Gastrocnemius medialis (tissue), 4 donors: ENCODE results near the gene ROBO1. TPM values are rescaled to one million over a fixed set of nuclear protein-coding genes. Genes with fewer than 3 reads are reported as not detected.

ENCODE experiments used
- ATAC-seq, 2 donors: fragments of 150-250 bp; one replicate each; pipeline ENCODE4 v1.9.1; 2016
- DNase-seq, 2 donors: peaks; one replicate each; pipeline ENCODE4 v3.0.0-alpha.2; 2019
- H3K27ac ChIP-seq, 4 donors: fragments of 200-600 bp; sonication (generic); 1 replicate in 1 of 4; 2 replicates in 3 of 4; pipeline ENCODE4 v1.5.1; 2016 to 2018; ENCODE audit warnings: mild to moderate bottlenecking in 2 of 4, moderate library complexity in 1 of 4
- H3K27me3 ChIP-seq, 3 donors: fragments of 200-600 bp; sonication (generic) in 2 of 3; 1 replicate in 1 of 3; 2 replicates in 2 of 3; pipeline versions ENCODE4 v1.5.1 to v1.6.0; 2016 to 2019; ENCODE audit warnings: mild to moderate bottlenecking in 1 of 3, moderate library complexity in 1 of 3
- H3K36me3 ChIP-seq, 2 donors: fragments of 200-600 bp; sonication (generic) in 1 of 2; one replicate each; pipeline ENCODE4 v1.5.1; 2017 to 2018
- H3K4me1 ChIP-seq, 2 donors: fragments of 200-600 bp; sonication (generic) in 1 of 2; one replicate each; pipeline ENCODE4 v1.5.1; 2016 to 2017; ENCODE audit warnings: mild to moderate bottlenecking in 2 of 2
- H3K4me3 ChIP-seq, 4 donors: fragments of 200-600 bp; sonication (generic) in 3 of 4; 1 replicate in 1 of 4; 2 replicates in 3 of 4; pipeline ENCODE4 v1.5.1; 2016 to 2019; ENCODE audit warnings: mild to moderate bottlenecking in 2 of 4
- H3K9me3 ChIP-seq, 3 donors: fragments of 200-600 bp; sonication (generic) in 2 of 3; 1 replicate in 1 of 3; 2 replicates in 2 of 3; pipeline ENCODE4 v1.5.1; 2016 to 2019
- CTCF ChIP-seq, 5 experiments: fragments of 450-650 bp in 3 of 5; fragments of 200-600 bp in 2 of 5; sonication (generic) in 2 of 5; IDR thresholded peaks in 4 of 5; conservative IDR thresholded peaks in 1 of 5; 1 replicate in 4 of 5; 2 replicates in 1 of 5; pipeline ENCODE4 v1.5.1; 2016 to 2019; ENCODE audit warnings: antibody characterized with exemption in 5 of 5, mild to moderate bottlenecking in 3 of 5, moderate library complexity in 3 of 5
- POLR2A ChIP-seq, 2 donors: fragments of 450-650 bp; IDR thresholded peaks; one replicate each; pipeline ENCODE4 v1.6.1; 2017; ENCODE audit warnings: antibody characterized with exemption in 2 of 2, mild to moderate bottlenecking in 2 of 2, moderate library complexity in 2 of 2
- in situ Hi-C, 4 donors: fragments of 200-750 bp; cut with MboI; loops; one replicate each; pipeline versions ENCODE4 v1.15.0 to v1.8.0; 2017; ENCODE audit warnings: low sequenced_read_pairs in 4 of 4
- intact Hi-C: fragments of 100-400 bp; cut with DNase I; formaldehyde crosslinking; loops from one replicate; pipeline ENCODE4 v1.15.1; 2023; ENCODE audit warnings: low total_unique reads
- total RNA-seq, 4 donors: library from RNA; depleted of rRNA; stranded (reverse); fragments of >200 nt; gene quantifications; one replicate each; pipeline versions ENCODE4 v1.1.0 to v1.2.3, GENCODE V29; 2016

The ROBO1 gene
- total RNA-seq, 4 donors from 2014 or later, result 4.2 to 16.0 (median 9.5) TPM

DNA sequence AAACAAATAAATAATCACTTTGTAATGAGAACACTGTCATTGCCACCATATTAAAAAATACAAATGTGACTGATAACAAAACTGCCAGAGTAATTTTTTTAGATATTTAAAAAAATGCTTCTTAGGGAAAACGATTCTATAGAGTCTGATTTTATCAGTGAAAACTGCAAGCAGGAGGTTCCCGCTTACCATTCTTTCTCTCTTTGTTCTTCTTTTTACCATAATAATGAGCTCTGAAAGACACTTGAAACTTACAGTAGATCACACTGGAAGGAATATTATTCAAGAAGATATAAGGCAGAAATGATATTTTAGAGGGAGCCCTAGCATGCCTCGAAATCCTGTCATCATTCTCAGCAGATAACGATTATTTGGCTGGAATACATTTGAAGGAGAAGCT, 701.3 kb downstream of the ROBO1 start:
- TF ChIP-seq POLR2A (IDR thresholded peaks at IDR 0.05) (no peak), CTCF (IDR thresholded peaks at IDR 0.05 in 4 of 5, conservative IDR thresholded peaks at IDR 0.05 in 1 of 5) (no peak)
- in situ Hi-C loops (no loop called here), intact Hi-C loops (no loop called here)
- Histone ChIP-seq H3K9me3 (no peaks in the 10 kb centered on the region), H3K36me3 (no peaks in the 10 kb centered on the region), H3K4me1 (no peaks in the 10 kb centered on the region), H3K27me3 (no peaks in the 10 kb centered on the region), H3K4me3 (no peak overlapping the region), H3K27ac (no peak overlapping the region)
- DNase-seq (no peak), ATAC-seq (no peak)

- no peak for ATAC-seq
- in situ Hi-C loops, result no loop called here
- H3K4me1 ChIP-seq, result no peaks in the 10 kb centered on the region
Measured at GRCh38 chr3:79063624-79064023, 704.2 kb downstream of the ROBO1 start.

GRCh38 chr3:79057756-79058155, 710.0 kb downstream of the ROBO1 start:
- ATAC-seq (no peak), DNase-seq (no peak)
- Histone ChIP-seq H3K4me3 (no peak overlapping the region), H3K27ac (no peak overlapping the region), H3K27me3 (no peaks in the 10 kb centered on the region), H3K36me3 (no peaks in the 10 kb centered on the region), H3K4me1 (no peaks in the 10 kb centered on the region), H3K9me3 (no peaks in the 10 kb centered on the region)
- no peak for TF ChIP-seq CTCF (IDR thresholded peaks at IDR 0.05 in 4 of 5, conservative IDR thresholded peaks at IDR 0.05 in 1 of 5)
- no peak for TF ChIP-seq POLR2A (IDR thresholded peaks at IDR 0.05)
- in situ Hi-C loops (no loop called here), intact Hi-C loops (no loop called here)

More at GRCh38 chr3:79063624-79064023, 704.2 kb downstream of the ROBO1 start:
- intact Hi-C loops, result no loop called here
- H3K36me3 ChIP-seq, result no peaks in the 10 kb centered on the region
- no peak overlapping the region for H3K4me3 ChIP-seq
- no peaks in the 10 kb centered on the region for H3K9me3 ChIP-seq
- no peak for TF ChIP-seq POLR2A (IDR thresholded peaks at IDR 0.05)
- TF ChIP-seq CTCF (IDR thresholded peaks at IDR 0.05 in 4 of 5, conservative IDR thresholded peaks at IDR 0.05 in 1 of 5), result no peak
- H3K27ac ChIP-seq, result no peak overlapping the region
- no peak for DNase-seq
- H3K27me3 ChIP-seq, result no peaks in the 10 kb centered on the region

DNA sequence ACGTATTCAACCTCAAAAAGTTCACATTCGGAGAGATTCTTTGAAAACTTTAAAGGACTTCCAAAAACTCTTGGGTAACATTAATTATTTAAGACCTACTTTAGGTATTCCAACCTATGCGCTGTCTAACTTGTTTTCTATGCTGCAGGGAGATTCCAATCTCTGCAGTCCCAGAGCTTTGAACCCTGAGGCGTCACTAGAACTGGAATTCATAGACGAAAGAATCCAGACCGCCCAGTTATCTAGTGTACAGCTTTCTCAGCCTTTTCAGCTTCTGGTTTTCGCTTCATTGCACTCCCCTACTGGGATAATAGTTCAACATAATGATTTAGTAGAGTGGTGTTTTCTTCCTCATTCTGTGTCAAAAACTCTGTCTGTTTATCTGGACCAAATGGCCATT, 711.3 kb downstream of the ROBO1 start:
- Histone ChIP-seq H3K9me3 (peaks cover 0 to 6% (median 0%) of the 10 kb centered on the region in 3 donors), H3K4me3 (no peak overlapping the region), H3K4me1 (no peaks in the 10 kb centered on the region), H3K36me3 (no peaks in the 10 kb centered on the region), H3K27ac (no peak overlapping the region), H3K27me3 (no peaks in the 10 kb centered on the region)
- no peak for TF ChIP-seq CTCF (IDR thresholded peaks at IDR 0.05 in 4 of 5, conservative IDR thresholded peaks at IDR 0.05 in 1 of 5)
- no peak for TF ChIP-seq POLR2A (IDR thresholded peaks at IDR 0.05)
- in situ Hi-C loops (no loop called here), intact Hi-C loops (no loop called here)
- ATAC-seq (no peak), DNase-seq (no peak)

DNA sequence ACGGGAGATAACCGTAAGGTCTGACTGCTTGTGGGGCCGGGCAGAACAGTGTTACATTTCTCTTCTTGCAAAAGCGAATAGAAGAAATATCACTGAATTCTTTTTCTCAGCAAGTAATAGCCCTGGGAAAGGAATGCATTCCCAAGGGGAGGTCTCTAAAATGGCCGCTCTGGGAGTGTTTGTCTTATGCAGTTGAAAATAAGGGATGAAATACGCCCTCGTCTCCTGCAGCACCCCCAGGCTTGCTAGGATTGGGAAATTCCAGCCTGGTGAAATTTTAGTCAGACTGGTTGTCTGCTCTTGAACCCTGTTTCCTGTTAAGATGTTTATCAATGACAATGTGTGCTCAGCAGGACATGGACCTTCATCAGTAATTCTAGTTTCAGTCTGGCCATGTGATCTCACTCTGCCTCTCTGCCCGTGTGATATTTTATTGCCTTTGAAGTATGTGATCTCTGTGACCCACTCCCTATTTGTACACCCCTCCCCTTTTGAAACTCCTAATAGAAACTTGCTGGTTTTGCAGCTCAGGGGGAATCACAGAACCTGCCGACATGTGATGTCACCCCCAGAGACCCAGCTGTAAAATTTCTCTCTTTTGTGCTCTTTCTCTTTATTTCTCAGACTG, 715.6 kb downstream of the ROBO1 start:
- H3K4me3 ChIP-seq, result no peak overlapping the region
- ATAC-seq, result no peak
- intact Hi-C loops (no loop called here), in situ Hi-C loops (no loop called here)
- H3K36me3 ChIP-seq, result no peaks in the 10 kb centered on the region
- no peak overlapping the region for H3K27ac ChIP-seq
- H3K9me3 ChIP-seq, result peaks cover 0 to 6% (median 0%) of the 10 kb centered on the region in 3 donors
- no peaks in the 10 kb centered on the region for H3K27me3 ChIP-seq
- no peaks in the 10 kb centered on the region for H3K4me1 ChIP-seq
- DNase-seq, result no peak
- TF ChIP-seq CTCF (IDR thresholded peaks at IDR 0.05 in 4 of 5, conservative IDR thresholded peaks at IDR 0.05 in 1 of 5) (no peak), POLR2A (IDR thresholded peaks at IDR 0.05) (no peak)
